Stimulated activated CD8-positive, alpha-beta memory T cell treated with anti-CD3 and anti-CD28 coated beads, Interleukin-7, amount 100 ng/mL, for 4 hours (primary cell): ENCODE data around the gene ALG9.

Source experiments
- DNase-seq, 2 donors: peaks; one replicate each; pipeline ENCODE4 v3.0.0-alpha.2; 2020; ENCODE audit warnings: low read depth in 2 of 2

The ALG9 gene

DNA sequence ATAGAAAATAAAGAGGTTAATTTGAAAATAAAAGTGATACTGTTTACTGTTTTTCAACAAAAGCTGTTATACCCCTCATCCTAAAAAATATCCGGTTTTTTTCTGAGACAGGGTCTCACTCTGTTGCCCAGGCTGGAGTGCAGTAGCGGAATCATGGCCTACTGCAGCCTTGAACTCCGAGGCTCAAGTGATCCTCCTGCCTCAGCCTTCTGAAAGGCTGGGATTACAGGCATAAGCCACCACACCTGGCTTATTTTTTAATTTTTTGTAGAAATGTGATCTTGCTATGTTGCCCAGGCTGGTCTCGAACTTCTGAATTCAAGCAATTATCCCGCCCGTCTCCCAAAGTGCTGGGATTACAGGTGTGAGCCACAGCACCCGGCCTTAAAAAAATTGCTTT is 35.7 kb downstream of the ALG9 start:
- DNase-seq = no peak

DNA sequence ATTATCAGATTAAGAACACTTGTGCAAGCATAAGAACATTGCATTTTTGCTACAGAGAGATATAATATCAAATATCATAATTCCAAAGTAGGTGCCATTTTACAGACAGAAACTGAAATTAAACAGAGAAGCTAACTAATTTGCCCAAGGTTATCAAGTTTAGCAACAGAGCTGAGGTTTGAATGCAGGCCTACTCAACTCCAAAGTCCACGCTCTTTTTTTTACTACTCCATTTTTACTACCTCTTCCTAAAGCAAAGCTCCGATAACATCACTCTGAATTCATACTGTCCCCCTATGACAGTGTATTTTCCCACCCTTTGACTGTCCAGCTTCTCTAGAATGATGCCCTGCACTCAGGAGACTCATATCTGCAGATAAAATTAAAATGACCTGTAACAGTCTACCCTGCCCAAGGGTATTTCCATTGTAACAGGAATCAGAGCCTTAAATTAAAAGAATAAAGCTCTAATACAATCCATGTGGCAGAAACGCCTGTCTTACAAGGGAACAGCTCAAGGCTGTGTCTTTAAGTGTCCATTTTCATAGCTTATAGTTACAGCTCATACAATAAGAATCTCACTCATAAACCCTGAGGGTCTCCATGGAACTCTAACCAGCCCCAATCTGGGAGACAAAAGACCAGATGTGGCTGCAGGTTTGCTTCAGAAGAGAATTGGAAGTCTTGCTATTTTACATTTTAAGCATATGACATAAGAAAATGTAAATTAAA is 36.8 kb downstream of the ALG9 start:
- DNase-seq = no peak

DNA sequence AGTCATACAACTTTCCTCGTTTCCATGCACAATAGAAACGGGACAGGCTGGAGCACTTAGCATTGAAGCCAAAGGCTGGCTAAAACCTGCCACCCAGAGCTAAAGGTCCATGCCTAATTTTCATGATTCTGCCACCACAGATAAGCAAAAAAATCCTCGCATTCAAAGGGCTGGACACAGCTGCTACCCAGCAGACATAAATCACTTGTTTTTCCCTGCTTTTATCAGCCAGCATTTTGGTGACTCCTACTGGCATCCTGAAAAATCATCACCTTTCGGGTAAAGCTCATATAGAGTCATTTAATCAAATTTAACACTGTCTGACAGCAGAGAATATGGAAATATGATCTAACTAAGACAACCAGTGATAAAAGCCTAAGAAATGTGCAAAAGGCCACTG is 37.9 kb downstream of the ALG9 start:
- no peak for DNase-seq

DNA sequence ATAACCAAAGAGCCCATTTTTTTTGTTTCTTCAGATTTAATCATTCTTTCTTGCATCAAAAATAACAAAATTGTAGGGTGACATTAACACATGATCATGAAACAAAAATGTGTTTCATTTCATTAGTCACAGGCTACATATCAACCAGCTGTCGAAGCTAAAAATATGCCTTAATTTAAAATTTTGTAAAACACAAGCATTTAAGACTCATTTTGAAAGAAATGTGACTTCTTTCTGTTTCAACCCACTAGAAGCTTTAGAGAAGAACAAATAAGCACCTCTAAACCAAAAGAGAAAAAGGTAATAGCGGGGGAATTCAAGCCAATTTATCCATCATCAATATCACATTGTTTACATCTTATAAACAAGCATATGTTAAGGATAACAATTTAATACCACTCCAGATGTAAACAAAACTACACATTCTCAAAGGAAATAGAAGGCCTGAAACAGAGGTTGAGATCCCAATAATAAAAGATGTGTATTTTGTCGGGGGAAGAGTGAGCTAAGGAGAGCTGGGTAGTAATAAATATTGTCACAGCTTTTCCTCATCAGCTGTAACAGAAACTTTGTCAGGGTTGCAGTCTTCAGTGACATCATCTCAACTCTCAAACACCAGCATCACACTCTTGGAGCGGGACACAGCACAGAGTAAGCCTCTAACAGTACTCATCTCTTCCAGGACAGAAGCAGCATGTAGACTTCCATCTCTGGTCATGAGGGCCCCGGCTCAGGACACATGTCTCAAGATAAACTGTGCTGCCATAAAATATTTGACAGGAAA is 42.0 kb downstream of the ALG9 start:
- DNase-seq = no peak

DNA sequence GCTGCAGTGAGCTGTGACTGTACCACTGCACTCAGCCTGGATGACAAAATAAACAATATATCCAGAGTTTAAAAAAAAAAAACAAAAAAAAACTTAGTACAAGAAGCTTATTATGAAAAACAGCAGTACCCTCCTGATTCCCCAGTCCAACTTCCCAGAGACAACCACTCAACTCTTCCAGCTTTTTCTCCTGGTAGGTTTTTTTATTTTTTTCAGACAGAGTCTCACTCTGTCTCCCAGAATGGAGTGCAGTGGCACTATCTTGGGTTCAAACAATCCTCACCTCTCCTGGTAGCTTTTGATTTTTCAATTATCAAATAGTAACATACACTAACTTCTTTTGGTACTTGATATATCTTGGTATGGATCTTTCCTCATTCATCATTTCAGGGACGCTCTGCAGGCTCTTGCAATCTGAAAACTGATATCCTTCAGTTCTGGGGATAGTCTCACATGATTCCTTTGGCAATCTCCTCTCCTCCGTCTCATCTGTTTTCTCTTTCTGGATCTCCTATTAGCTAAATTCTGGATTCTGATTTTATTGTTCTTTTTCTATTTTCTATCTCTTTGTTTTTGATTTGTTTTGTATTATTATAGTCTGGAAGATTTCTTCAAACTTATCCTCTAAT is 44.9 kb downstream of the ALG9 start:
- no peak for DNase-seq

DNA sequence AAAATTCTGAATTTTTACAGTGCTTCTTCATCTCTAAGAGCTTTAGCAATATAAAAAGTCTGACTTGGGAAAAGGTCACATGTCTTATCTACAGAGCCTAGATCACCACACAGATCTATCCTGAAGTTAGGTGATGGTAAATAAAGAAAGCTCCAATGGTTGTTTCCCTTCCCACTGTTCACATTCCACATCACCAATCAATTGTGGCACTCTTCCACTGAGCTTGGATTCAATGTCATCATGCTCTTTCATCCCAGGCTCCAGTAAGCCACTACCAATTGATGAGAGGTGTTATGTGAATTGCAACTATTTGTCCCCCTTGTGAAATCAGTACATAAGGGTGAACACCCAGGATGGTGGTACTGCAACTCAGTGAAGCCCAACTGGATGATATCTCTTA is 47.8 kb downstream of the ALG9 start:
- DNase-seq = no peak

DNA sequence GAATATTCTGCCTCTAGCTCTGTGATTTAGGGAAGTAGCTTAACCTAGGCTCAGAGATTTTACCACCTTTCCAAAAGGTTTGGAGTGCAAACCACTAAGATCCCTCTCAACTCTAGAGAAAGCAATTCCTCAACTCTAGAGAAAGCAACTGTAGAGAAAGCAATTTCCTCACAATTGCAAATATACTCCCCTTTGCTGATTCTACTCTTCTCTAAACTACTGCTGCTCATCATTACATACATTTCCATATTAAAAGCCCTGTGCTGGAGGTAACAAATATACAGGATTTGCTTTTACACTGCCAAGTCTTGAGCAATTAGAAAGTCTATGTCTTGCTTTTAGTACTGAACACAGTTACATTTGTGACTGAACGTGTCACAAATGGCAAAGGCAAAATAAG is 48.2 kb downstream of the ALG9 start:
- DNase-seq = no peak

DNA sequence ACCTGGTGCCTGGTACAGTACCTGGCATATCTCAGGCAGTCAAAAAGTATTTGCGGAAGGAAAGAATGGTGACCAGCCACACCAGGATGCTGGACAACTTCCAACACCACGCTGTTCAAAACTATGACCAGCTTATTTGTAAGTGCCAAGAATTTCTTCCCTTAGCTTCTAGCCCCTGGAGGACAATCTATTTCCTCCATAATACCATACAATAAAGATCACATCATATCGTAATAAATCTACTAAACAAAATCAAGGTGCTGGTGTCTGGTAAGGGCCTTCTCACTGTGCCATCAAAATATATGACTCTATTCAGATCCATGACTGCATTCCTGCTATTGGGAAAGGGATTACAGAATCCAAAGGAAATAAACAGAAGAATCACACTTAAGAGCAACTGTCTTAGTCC is 51.5 kb downstream of the ALG9 start:
- no peak for DNase-seq

DNA sequence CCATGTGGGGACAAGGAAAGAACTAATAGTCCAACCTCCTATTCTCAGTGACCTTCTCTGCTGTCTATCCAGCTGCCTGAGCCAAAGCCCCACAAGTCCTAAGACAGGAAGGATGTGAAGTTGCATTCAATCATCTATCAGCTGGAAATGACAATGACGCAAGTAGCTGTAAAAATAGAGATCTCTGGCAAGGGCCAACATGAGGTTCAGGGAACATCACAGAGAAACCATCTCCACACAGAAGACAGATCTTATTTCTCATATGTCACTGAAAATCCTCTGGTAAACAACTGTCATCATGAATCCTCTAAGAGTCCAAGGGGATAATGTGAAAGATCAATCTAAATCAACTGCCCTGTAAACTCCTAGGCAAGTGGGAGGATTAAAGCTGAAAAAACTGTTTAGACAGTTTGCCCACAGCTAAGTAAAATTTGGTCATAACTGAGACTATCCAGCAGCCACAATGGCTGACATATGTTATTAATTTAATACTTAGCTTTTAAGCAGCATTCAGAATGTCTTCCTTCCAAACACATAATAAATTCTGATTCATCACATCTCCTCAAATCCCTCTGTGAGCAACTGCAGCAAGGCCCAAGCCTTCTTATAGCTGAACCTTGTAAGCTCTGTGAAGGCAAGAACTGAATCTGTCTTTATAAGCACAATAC is 52.1 kb downstream of the ALG9 start:
- DNase-seq = no peak

DNA sequence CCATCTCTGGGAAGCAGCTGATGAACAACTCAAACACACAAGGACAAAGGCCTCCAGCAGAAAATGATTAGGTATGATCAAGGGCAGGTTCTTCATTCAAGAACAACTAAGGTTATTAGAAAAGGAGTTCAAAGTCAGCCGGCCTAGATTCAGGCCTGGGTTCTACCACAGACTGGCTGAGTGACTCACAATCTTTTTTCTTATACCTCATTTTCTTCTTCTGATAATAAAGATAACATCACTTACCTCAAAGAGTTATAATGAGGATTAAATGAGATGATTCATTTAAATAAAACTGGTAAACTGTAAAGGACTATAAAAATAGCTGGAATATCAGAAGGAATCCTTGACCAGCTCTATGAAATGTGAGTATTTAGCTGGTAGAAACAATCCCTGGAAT is 55.9 kb downstream of the ALG9 start:
- no peak for DNase-seq

DNA sequence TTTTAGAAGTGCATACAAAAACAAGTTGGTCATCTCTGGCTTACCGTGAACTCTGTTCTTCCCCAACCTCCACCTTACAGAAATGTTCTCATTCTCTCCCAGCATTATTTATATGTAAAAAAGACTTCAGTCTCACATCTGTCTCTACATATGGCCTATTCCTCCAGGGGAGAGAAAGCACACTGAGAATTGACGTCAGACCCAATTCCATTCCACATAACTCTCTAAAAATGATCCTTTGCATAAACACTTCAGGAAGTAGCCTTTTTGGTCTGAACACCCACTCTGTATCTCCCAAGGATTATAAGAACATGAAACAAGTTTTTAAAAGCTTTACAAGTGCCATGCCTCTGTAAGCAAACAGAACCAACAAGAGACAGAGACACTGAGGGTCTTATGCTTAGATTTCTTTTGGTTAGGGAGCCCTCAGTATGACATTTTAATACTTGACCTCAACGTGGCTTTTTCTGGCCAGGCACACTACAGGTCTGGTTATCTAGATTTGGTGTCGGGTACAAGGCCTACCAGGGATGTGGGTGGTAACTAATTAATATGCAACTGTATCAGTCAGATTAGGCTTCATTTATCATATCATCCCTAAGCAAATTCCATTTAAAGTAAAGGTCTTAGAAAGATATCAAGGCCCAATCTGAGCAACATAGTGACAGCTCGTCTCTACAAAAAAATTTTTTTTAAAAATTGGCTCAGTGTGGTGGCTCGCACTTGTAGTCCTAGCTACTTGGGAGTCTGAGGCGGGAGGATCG is 56.6 kb downstream of the ALG9 start:
- no peak for DNase-seq

DNA sequence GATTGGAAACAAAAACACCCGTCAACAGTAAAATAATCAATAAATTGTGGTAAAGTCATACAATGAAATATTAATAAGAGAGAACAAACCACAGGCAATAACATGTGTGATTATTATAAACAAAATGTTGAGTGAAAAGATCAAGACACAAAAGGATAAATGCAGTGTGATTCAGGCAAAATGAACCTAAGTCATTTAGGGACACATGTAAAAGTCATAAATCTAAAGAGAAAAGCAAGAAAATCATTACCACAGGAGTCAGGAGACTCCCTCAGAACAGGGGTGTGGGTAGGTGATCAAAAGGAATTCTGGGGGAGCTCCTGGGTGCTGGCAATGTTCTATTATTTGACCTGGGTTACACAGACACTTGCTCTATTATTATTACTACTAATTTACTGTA is 57.3 kb downstream of the ALG9 start:
- DNase-seq = no peak

DNA sequence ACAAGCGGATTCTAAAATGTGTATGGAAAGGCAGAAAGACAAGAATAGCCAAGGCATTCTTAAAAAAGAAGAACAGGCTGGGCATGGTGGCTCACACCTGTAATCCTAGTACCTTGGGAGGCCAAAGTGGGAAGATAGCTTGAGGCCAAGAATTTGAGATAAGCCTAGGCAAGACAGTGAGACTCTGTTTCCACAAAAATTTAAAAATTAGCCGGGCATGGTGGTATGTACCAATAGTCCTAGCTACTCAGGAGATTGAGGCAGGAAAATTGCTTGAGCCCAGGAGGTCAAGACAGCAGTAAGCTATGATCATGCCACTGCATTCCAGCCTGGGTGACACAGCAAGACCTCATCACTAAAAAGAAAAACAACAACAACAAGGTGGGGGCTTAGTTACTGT is 59.2 kb downstream of the ALG9 start:
- DNase-seq = no peak

DNA sequence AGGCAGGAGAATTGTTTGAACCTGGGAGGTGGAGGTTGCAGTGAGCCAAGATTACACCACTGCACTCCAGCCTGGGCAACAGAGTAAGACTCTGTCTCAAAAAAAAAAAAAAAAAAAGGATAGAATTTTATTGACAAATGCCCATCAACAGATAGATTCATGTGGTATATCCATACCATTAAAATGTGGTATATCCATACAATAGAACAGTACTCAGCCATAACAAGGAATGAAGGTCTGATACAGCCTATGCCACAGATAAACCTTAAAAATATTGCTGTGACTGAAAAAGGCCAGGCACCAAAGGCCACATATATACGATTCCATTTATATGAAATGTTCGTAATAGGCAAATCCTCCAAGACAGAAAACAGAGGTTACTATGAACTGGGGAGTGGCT is 59.9 kb downstream of the ALG9 start:
- no peak for DNase-seq

DNA sequence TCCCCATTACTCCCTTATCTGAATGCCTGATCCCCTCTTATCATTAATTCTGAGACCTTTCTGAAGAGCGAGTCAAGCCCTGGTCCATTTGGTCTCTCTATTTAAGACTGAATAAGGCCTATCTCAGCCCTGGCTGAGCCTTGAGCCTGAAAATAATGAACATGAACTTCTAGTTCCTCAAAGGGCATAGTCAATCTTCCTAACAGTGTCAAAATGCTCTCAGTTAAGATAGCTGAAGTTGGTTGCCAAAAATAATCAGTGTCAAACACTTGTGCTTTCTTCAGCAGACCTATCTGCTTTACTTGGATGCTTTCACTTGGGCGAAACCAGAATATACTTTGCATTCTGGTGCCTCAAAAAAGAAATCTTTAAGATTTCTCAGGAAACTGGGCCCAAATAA is 62.5 kb downstream of the ALG9 start:
- DNase-seq = no peak

DNA sequence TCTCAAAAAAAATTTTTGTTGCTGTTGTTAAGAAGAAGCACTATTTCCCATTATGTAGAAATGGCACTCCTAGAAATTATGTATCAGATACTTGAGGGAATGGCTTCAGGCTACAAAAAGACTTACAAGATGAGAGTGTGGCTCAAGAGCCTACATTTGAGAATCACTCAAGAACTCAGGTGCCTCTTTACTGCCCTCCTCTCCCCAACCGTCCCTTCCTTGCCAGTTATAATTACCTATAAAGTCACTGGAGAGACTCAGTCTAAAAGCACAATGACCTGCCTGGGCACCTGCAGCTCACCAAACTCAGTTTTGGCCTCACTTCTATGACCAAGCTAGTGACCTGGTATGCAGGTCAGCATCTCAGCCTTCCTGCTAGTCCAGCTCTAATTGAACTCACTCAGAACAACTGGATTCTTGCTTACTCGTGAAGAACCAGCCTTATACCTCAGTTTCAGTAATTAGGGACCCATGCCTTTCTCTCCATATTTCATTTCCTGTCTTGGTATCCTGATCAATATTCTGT is 63.3 kb downstream of the ALG9 start:
- DNase-seq = no peak

DNA sequence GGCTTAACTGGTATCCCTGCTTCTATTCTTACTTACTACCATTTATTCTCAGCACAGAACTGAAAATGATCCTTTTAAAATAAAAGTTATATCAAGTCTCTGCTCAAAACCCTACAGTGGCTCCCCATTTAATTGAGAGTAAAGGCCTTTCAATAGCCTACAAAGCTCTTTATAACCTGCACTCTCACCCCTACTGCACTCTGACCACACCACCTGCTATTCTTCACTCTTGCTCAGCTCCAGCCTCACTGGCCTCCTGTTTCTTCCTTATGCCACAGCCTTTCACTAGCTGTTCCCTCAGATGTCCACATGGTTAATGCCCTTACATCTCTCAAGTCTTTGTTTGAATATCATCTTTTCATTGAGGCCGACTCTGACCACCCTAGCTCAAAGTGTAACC is 64.3 kb downstream of the ALG9 start:
- no peak for DNase-seq

DNA sequence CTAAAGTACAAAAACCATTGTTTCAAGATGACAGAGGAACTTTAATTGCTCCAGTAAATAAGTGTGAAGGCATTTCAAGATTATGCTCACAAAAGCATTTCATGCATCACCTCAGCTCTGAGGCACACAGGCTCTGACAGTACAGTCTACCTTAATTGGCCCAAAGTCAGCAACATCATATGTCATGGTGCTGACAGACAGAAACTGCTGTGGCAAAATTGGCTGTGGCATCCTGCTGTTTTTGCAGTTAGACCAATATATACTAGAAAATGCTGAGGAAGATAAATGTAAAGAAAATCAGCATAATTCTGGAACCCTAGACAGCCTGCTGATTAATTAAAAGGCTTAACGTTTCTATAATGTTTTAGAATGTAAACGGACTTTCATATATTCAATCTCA is 70.2 kb downstream of the ALG9 start:
- no peak for DNase-seq

DNA sequence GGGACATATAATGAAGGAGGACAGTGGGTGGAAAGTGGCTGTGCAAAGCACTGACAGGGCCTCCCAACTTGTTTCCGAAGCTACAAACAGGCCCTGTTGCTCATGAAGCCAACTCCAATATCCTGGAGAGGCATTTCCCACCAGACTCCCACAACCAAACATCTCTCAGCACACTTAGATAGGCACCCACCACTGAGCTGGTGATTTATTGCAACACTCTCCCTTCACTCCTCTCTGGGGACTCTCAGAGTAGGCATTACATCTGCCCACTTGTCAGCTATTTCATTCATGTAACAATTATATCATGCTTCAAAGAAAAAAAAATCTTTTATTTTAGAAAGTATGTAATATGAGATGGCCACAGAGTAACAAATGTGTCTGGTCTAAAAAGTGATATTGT is 73.1 kb downstream of the ALG9 start:
- no peak for DNase-seq

DNA sequence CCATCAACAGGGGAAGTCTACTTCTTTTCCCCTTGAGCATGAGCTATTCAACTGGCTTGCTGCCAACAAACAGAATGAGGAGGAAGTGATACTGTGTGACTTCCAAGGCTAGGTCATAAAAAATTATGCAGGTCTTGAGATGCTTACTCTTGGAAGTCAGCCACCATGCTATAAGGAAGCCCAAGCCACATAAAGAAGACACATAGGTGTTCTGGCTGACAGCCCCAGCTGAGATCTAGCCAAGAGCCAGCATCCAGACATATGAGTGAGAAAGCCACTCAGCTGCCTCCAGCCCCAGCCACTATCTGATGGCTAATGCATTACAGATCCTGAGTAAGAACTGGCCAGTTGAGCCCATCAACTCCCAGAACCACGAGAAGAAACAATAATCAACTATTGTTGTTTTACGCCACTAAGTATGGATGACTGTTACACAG is 74.2 kb downstream of the ALG9 start:
- no peak for DNase-seq

DNA sequence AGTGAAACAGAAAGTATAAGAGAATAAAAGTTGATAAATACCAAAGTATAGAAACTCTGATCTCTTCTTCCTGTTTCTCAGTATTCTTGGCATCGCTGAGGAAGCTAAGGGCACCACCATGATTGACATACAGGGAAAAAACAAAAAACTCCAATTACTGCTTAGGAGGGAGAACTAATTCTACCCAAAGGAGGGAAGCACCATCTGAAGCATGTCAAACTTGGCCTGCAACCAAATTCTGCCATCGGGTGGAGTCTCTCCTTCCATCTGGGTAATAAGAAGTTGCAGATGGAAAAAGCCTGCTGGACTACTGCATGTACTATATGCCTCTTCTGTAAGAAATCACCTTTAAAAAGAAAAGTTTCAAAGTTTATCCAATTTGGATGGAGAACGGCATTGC is 74.7 kb downstream of the ALG9 start:
- DNase-seq = no peak
